ENCODE data around the gene PRDM16.

The PRDM16 gene

GRCh38 chr1:3128431-3129132 is 59.6 kb downstream of the PRDM16 start:
- DNase-seq, result no peak

DNA sequence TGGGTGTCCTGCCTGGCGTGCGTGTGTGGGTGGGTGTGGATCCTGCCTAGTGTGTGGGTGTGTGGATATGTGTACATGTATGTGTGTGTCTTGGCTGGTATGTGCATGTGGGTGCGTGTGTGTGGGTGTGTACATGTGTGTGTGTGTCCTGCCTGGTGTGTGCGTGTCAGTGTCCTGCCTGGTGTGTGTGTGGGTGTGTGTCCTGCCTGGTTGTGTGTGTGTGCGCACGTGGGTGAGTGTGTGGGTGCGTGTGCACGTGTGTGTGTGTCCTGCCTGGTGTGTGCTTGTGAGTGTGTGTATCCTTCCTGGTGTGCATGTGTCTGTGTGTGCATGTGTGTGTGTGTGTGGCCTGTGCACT is 60.1 kb downstream of the PRDM16 start:
- DNase-seq, result no peak

DNA sequence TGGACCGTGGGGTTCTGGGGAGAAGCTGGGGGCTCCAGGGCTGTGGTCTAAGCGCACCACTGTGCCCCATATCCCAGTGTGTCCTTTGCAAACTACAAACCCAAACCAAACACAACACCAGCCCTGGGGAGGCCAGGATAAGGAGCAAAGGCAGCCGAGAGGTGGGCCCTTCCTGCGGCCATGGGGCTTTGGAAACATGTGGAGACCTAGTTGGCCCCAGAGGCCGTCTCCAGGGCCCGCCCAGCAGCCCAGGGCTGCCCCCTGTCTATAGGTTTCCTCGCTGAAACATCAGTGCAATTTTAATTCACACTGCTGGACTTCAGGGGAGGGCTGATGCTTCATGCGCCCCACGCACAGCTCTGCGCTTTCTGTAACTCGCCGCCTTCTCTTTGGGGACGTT is 61.3 kb downstream of the PRDM16 start:
- no peak for DNase-seq

DNA sequence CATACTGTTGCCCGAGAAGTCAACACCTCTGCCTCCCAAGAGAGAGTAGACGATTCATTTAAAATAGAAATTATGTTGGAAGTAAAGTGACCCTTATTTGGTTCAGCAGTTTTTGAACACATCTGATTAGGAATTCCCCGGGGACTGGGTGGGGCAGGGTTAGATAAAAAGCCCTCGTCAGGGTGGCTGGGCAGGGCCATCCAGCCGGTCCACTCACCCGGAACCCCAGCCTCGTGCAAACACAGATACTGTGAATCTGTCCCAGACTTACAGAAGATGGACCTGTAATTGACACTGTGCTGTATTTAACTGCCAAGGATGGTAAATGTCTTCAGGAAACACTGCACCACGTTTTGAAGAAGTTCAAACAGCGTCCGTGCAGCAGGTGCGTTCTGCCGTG is 63.7 kb downstream of the PRDM16 start:
- no peak for DNase-seq

DNA sequence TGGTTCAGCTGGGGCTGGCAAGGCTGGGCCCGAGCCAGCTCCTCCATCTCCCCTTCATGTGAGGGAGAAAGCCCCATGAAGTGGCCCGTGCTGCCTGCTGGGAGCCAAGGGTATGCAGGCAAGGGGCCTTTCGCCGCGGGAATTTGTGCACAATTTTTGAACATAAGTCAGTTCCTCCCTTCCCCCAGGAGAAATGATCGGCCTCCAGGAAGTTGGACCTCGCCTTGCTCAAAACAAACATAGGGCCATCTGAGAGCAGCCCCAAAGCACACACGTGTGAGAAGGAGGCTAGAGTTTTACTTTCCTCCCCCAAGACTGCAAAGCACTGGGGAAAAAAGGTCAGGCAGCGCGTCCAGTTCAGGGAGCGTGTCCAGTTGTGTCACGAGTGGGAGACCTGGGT is 64.7 kb downstream of the PRDM16 start:
- DNase-seq, result no peak

GRCh38 chr1:3134381-3135072 is 65.5 kb downstream of the PRDM16 start:
- no peak for DNase-seq

DNA sequence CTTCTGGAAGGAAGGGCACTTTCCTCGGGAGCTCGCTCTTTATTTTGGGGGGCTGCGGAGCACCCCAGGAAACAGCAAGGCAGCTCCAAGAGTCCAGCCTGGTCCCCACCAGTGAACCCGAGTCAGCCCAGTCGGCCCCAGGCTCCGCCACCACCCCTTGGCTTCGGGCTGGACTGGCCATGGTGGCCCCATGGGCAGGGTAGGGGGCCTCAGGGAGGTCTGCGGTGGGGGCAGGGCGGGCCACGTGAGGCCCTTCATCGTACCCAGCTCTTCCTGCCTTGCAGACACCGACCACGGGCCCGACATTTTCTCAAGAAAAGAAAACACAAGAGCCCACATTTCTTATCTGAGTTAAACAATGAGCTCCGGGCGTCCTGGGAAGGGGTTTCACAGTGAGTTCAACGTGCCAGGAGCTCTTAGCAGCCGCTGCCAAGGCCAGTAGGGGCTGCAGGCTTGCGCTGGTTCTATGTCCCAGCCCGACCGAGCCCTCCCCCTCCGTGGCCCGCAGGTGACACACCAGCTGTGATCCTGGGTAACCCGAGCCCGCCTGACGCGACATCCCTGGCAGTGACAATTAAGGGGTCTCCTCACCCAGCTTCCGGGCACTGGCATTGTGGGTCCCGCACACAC is 66.2 kb downstream of the PRDM16 start:
- DNase-seq, result no peak

GRCh38 chr1:3135744-3136455 is 66.9 kb downstream of the PRDM16 start:
- no peak for DNase-seq

GRCh38 chr1:3136532-3136931 is 67.5 kb downstream of the PRDM16 start:
- no peak for DNase-seq

GRCh38 chr1:3137111-3138100 is 68.4 kb downstream of the PRDM16 start:
- DNase-seq, result no peak

DNA sequence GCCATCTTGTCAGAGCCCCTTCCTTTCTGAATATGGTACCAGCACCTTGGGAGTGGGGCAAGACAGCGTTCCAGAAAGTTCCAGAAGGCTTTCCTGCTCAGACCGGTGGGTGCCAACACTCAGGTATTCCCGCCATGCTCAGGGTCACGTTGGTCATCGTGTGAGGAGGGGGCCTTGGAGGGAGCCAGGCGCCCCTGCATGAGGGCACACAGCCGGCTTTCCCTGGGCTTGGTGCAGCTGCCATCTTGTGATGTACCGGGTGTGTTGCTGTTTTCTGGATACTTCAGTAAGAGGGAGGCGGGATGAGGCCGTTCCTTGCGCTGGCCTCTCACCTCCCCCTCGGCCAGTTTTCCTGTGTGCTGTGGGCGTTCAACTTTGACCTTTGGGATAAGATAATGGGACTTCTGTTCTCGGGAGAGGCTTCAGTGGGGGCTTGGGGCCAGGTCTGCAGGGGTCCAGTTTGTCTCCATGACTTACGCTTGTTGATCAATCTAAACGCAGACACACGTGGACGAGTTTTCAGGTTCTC is 69.7 kb downstream of the PRDM16 start:
- no peak for DNase-seq

GRCh38 chr1:3139451-3139852 is 70.4 kb downstream of the PRDM16 start:
- DNase-seq, result no peak

DNA sequence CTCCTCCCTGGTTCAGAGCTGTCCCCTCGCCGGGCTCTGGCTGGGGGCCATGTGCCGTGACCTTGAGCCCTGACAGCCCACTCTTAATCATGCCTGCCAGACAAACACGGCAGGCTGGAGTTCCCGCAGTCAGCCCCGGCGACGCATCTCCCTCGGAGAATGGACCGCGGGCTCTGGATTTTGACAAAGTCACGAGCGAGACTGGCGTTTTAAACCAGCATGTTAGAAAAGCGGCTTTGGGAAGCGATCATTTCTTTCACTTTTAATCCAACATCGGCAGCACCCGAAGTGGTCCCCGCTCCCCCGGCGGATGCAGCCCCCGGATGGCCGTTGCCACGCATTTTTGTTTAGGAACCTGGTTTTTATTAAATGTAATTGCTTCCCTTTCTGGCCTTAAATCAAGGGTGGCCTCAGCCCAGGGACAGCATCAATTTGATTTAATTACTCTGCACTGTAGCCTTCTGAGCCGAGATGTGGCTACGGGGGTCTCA is 70.9 kb downstream of the PRDM16 start:
- DNase-seq, result no peak

DNA sequence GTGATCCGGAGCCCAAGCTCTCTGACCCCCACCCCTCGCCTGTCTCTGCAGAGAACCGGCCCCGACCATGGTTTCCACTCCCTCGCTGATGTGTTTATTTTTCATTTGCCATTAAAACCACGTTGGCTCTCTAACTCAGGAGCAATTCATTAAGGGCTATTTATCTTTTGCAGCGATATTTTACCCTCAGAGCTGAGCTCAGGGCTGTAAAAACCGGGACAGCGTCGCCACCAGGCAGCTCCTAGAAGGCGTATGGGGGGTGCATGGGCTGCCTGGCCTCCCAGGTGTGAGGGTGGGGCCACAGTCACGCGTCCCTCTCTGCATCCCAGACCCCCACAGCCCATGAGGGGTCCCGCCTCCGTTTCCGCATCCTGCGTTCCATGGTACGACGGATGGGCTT is 71.4 kb downstream of the PRDM16 start:
- DNase-seq, result no peak

GRCh38 chr1:3141129-3141528 is 72.1 kb downstream of the PRDM16 start:
- no peak for DNase-seq

DNA sequence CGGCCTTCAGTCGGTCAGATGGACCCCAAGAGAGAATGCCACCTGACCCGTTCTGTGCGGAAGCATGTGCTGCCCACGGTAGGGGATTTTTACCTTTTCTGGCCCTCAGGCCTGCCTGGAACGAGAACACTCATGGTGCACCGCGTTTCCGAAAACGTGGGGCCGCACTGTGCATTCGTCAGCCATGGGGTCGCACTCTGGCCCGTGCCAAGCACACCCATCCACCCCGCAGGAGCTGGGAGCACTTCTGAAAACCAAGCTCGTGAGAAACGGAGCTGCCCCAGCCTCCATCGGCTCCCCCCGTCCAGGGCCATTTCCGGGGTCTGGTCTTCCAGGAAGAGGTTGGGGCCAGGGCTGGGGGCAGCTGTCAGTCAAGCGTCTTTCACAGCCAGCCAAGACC is 72.8 kb downstream of the PRDM16 start:
- DNase-seq, result no peak

GRCh38 chr1:3142236-3142635 is 73.2 kb downstream of the PRDM16 start:
- no peak for DNase-seq

DNA sequence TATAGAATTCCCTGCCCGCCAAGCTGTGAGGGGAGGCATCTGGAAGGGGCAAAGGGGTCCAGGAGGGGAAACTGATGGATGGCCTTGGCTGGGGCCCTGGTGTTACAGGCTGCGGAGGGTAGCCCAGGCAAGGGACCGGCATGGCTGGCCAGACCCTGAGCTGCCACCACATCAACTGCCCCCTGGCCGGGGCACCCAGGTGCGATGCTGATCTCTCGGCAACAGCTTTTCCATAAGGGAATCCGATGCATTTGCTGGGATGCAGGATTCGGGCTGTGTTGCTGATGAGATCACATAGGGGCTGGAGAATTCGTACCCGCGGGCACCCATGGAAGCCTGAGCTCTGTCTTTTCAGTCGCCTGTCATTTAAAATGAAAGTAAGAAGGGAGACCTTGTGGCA is 73.7 kb downstream of the PRDM16 start:
- DNase-seq, result no peak

- no peak for DNase-seq
Measured at GRCh38 chr1:3145532-3146325, 76.7 kb downstream of the PRDM16 start.

DNA sequence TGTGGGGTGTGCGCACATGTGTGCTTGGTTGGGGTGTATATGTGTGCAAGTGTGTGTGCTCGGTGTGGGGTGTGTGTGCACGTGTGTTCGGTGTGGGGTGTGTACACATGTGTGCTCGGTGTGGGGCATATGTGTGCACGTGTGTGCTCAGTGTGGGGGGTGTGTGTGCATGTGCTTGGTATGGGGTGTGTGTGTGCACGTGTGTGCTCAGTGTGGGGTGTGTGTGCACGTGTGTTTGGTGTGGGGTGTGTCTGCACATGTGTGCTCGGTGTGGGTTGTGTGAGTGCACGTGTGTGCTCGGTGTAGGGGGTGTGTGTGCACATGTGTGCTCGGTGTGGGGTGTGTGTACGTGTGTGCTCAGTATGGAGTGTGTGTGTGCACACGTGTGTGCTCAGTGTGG is 77.5 kb downstream of the PRDM16 start:
- no peak for DNase-seq

DNA sequence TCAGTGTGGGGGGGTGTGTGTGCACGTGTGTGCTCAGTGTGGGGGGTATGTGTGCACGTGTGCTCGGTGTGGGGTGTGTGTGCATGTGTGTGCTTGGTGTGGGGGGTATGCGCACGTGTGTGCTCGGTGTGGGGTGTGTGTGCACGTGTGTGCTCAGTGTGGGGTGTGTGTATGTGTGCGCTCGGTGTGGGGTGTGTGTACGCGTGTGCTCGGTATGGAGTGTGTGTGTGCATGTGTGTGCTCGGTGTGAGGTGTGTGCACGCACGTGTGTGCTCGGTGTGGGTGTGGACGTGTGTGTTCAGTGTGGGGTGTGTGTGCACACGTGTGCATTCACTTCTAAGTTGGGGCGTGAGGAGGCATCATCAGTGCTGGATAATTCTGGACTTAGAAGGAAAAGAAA is 77.9 kb downstream of the PRDM16 start:
- no peak for DNase-seq

Data from OCI-M1 (cell line).